Mesothelial cell of epicardium (in vitro differentiated cells): ENCODE measurements around the gene BMPR1A. TPM values are rescaled to one million over a fixed set of nuclear protein-coding genes. Genes with fewer than 3 reads are reported as not detected.
A peak's percentile ranks its signal among the peaks of the same experiment; 100 is the strongest.

Experiments used
- DNase-seq, 2 experiments: peaks; one replicate each; pipeline ENCODE4 v3.0.0; 2021; ENCODE audit warnings: low spot score in 2 of 2; ENCODE audit not compliant: unreplicated experiment in 2 of 2
- H3K27ac Mint-ChIP-seq: 2 replicates; pipeline ENCODE4 v1.8.0; 2021; ENCODE audit warnings: mixed read lengths
- H3K27me3 Mint-ChIP-seq: 2 replicates; pipeline ENCODE4 v1.8.0; 2021; ENCODE audit warnings: low read depth, mixed read lengths
- H3K36me3 Mint-ChIP-seq: 2 replicates; pipeline ENCODE4 v1.8.0; 2021; ENCODE audit warnings: mixed read lengths
- H3K4me1 Mint-ChIP-seq: 2 replicates; pipeline ENCODE4 v1.8.0; 2021; ENCODE audit warnings: mixed read lengths
- H3K4me3 Mint-ChIP-seq: 2 replicates; pipeline ENCODE4 v1.8.0; 2021; ENCODE audit warnings: mild to moderate bottlenecking, moderate library complexity, mixed read lengths
- H3K9me3 Mint-ChIP-seq: 2 replicates; pipeline ENCODE4 v1.8.0; 2021; ENCODE audit warnings: mixed read lengths
- total RNA-seq: library from RNA; stranded (reverse); gene quantifications from 3 replicates; pipeline ENCODE4 v1.2.1, GENCODE V29; 2021
- TF ChIP-seq, protein P1 (sequence below): fragments of 200-600 bp; sonication (generic); IDR thresholded peaks from one replicate; pipeline ENCODE4 v1.5.0; 2021; ENCODE audit warnings: antibody characterized with exemption; ENCODE audit not compliant: unreplicated experiment

BMPR1A gene
- total RNA-seq, 1 donor from 2014 or later: 100.0 TPM

DNA sequence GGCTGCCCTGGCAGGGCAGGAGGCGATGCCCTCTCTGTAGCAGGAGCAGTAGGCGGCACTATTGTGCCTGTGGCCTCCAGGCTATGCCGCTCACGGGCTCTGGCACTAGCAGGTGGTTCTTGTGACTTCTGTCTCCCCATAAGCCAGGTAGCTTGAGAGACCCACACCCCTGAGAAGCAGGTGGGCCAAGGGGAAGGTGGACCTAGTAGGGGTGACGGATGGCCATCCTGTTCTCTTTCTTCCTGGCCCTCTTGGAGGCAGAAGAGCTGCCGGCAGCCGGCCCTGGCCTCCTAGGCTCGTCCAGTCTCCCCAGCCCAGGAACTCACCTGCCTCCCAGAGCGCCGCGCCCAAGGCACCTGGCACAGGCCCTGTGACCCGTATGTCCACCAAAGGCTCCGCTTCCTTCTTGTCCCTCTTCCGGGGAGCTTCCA, 185.6 kb downstream of the BMPR1A start:
- H3K4me3 Mint-ChIP-seq: no peak overlapping the region
- peaks cover 26% of the 10 kb centered on the region for H3K4me1 Mint-ChIP-seq
- no peaks in the 10 kb centered on the region for H3K9me3 Mint-ChIP-seq
- DNase-seq: no peak
- H3K36me3 Mint-ChIP-seq: peaks cover 3% of the 10 kb centered on the region
- no peak overlapping the region for H3K27ac Mint-ChIP-seq
- TF ChIP-seq, protein P1, sequence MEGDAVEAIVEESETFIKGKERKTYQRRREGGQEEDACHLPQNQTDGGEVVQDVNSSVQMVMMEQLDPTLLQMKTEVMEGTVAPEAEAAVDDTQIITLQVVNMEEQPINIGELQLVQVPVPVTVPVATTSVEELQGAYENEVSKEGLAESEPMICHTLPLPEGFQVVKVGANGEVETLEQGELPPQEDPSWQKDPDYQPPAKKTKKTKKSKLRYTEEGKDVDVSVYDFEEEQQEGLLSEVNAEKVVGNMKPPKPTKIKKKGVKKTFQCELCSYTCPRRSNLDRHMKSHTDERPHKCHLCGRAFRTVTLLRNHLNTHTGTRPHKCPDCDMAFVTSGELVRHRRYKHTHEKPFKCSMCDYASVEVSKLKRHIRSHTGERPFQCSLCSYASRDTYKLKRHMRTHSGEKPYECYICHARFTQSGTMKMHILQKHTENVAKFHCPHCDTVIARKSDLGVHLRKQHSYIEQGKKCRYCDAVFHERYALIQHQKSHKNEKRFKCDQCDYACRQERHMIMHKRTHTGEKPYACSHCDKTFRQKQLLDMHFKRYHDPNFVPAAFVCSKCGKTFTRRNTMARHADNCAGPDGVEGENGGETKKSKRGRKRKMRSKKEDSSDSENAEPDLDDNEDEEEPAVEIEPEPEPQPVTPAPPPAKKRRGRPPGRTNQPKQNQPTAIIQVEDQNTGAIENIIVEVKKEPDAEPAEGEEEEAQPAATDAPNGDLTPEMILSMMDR: no peak
- H3K27me3 Mint-ChIP-seq: no peaks in the 10 kb centered on the region

DNA sequence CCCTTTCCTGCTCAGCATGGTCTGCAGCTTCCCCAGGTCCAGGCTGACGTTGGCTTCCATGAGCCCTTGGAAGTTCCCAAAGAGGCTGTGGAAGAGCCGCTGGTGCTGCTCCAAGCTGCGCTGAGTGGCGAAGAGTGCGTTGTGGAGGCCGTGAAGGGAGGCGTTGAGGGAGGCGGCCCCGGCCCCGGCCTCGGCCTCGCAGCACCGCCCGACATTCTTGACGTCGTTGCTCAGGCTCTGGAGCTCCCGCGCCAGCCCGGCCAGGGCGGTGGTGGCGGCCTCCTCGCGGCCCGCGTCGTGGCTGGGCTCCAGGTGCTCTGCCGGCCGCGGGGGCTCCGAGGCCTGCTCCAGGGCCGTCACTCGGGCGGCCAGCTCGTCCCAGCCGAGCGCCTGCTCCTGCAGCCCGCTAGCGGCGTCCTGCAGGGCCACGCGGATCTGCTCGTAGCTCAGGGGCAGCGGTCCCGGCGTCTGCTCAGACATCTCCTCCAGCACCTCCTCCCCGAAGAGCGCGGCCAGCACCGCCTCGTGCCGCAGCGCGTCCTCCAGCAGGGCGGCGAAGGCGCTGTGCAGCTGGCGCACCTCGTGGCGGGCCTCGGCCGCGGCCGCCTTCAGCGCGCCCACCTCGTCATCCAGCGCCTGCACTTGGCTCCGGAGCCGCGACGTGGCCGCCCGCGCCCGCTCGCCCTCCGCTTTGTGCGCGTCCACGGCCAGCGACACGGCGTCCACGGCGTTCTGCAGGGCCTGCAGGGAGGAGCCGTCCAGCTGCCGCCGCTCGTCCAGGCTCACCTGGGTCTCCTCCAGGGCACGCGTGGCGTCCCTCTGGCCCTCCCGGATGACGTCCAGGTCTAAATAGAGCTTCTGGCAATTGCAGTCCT, 186.3 kb downstream of the BMPR1A start:
- DNase-seq: no peak
- no peak overlapping the region for H3K27ac Mint-ChIP-seq

DNA sequence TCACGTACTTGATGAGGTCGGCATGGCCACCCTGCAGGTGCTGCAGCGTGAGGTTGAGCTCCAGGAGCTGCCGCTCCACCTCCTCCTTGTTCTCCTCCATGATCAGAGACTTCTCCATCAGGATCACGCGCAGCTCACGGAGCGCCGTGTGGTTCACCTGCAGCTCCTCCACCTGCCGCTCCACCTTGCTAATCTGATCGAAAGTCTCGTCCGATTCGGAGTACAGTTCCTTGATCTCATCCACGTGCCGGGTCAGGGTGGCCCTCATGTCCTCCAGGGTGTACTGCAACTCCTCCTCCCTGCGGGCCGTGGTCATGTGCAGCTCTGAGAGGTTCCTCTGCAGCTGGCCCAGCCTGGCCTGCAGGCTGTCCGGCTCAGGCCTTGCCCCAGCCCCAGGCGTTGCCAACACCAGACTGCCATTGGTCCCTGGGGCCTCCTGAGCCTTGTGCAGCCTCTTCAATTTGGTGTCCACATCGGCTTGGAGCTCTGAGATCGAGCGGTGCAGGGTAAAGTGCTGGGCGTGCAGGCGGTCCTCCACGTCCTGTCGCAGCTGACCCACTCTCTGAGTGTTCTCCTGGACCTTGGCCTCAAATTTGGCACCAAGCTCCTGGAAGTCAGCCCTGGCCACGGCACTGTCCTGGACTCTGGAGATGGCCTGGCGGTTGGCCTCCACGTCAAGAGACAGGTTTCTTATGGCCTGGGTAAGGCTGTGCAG, 187.1 kb downstream of the BMPR1A start:
- DNase-seq: no peak
- no peak overlapping the region for H3K4me3 Mint-ChIP-seq

More for the DNA sequence above, 186.3 kb downstream of the BMPR1A start:
- Mint-ChIP-seq H3K4me3 (no peak overlapping the region), H3K36me3 (peaks cover 3% of the 10 kb centered on the region), H3K9me3 (no peaks in the 10 kb centered on the region), H3K4me1 (peaks cover 27% of the 10 kb centered on the region), H3K27me3 (no peaks in the 10 kb centered on the region)
- TF ChIP-seq, protein P1: no peak

DNA sequence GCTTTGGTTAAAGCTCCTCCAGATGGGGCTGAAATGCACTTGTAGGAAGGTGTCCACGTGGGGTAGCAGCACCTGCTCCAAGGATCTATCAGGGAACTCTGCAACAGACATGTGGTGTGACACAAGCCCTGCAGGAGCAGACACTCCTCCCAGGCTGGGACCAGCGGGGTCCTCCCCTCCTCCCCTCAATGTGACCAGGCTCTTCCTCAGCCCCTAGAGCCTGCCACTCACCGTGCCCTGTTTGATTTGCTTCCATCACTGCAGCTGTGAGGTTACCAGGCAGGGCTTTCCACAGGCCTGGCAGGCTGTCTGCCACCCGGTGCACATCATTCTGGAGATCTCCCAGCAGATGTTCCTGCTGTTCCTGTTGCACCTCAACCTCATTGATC, 187.6 kb downstream of the BMPR1A start:
- peaks cover 5% of the 10 kb centered on the region for H3K9me3 Mint-ChIP-seq
- TF ChIP-seq, protein P1: no peak
- DNase-seq: no peak
- H3K4me1 Mint-ChIP-seq: peaks cover 27% of the 10 kb centered on the region
- peaks cover 3% of the 10 kb centered on the region for H3K36me3 Mint-ChIP-seq
- H3K4me3 Mint-ChIP-seq: no peak overlapping the region
- H3K27me3 Mint-ChIP-seq: no peaks in the 10 kb centered on the region
- H3K27ac Mint-ChIP-seq: no peak overlapping the region

More for the DNA sequence above, 187.1 kb downstream of the BMPR1A start:
- Mint-ChIP-seq H3K9me3 (peaks cover 4% of the 10 kb centered on the region), H3K27ac (no peak overlapping the region), H3K4me1 (peaks cover 27% of the 10 kb centered on the region), H3K27me3 (no peaks in the 10 kb centered on the region), H3K36me3 (peaks cover 3% of the 10 kb centered on the region)
- TF ChIP-seq, protein P1: no peak

DNA sequence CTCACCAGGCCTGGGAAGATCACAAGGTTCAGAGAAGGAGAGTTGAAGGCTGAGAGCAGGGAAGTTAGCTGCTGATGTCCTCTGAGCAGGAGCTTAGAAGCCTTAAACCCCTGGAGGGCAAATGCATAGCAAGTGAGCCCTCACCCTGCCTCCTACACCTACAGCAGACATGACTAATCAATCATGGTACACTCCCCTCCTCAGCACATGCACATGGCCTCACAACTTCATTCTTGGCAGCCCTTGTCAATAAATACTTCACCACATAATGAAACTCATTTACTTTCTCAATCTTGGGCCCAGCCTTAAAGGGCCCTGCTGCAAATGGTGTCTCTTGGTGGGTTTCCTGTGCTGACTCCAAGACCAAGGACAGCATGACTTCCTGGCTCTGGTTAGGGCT, 188.1 kb downstream of the BMPR1A start:
- H3K9me3 Mint-ChIP-seq: peaks cover 5% of the 10 kb centered on the region
- no peak for DNase-seq
- H3K4me1 Mint-ChIP-seq: peaks cover 27% of the 10 kb centered on the region
- H3K27ac Mint-ChIP-seq: peak overlapping the region; percentile 49
- peaks cover 3% of the 10 kb centered on the region for H3K36me3 Mint-ChIP-seq
- TF ChIP-seq, protein P1: no peak
- no peak overlapping the region for H3K4me3 Mint-ChIP-seq
- no peaks in the 10 kb centered on the region for H3K27me3 Mint-ChIP-seq
